Tibial nerve (tissue), 4 donors: ENCODE results near the gene TSTD2.

Source experiments
- EP300 ChIP-seq, 2 donors: sonication (generic); formaldehyde crosslinking; IDR thresholded peaks; one replicate each; pipeline ENCODE4 v1.6.1; 2017; ENCODE audit warnings: antibody characterized with exemption in 2 of 2, mild to moderate bottlenecking in 1 of 2
- POLR2A ChIP-seq, 2 donors: fragments of 450-650 bp; IDR thresholded peaks; one replicate each; pipeline ENCODE4 v1.6.1; 2017; ENCODE audit warnings: antibody characterized with exemption in 2 of 2, mild to moderate bottlenecking in 2 of 2, moderate library complexity in 2 of 2
- TF ChIP-seq, protein P1 (sequence below), 5 experiments: fragments of 200-600 bp in 3 of 5; fragments of 450-650 bp in 2 of 5; sonication (generic) in 3 of 5; IDR thresholded peaks; one replicate each; pipeline ENCODE4 v1.5.1; 2016 to 2019; ENCODE audit warnings: antibody characterized with exemption in 5 of 5, mild to moderate bottlenecking in 3 of 5, moderate library complexity in 2 of 5

DNA sequence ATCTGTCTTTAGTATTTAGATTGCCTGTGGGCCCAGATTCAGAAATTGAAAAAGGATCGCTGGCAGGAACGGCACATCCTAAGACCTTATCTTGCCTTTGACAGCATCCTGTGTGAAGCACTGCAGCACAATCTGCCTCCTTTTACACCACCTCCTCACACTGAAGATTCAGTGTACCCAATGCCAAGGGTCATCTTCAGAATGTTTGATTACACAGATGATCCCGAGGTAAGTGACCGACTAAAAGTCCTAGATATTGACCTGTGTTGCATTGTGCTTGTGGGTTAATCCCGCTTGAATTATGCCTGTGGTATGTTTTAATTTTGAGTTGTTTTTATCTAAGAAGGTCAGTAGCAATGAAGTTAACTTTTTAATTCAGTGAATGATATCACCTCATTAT lies 14.8 kb upstream of the TSTD2 start:
- TF ChIP-seq, protein P1, sequence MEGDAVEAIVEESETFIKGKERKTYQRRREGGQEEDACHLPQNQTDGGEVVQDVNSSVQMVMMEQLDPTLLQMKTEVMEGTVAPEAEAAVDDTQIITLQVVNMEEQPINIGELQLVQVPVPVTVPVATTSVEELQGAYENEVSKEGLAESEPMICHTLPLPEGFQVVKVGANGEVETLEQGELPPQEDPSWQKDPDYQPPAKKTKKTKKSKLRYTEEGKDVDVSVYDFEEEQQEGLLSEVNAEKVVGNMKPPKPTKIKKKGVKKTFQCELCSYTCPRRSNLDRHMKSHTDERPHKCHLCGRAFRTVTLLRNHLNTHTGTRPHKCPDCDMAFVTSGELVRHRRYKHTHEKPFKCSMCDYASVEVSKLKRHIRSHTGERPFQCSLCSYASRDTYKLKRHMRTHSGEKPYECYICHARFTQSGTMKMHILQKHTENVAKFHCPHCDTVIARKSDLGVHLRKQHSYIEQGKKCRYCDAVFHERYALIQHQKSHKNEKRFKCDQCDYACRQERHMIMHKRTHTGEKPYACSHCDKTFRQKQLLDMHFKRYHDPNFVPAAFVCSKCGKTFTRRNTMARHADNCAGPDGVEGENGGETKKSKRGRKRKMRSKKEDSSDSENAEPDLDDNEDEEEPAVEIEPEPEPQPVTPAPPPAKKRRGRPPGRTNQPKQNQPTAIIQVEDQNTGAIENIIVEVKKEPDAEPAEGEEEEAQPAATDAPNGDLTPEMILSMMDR (IDR thresholded peaks at IDR 0.05) = no peak
- TF ChIP-seq POLR2A (IDR thresholded peaks at IDR 0.05) (no peak), EP300 (IDR thresholded peaks at IDR 0.05) (no peak)
